ENCODE results near the gene TFEB. TPM values are rescaled to one million over a fixed set of nuclear protein-coding genes. Genes with fewer than 3 reads are reported as not detected.

TFEB gene
- total RNA-seq, 2 donors from 2014 or later, result 4.9 to 10.1 TPM

GRCh38 chr6:41724586-41725501 is 10.6 kb downstream of the TFEB start:
- H3K4me3 ChIP-seq, result no peak overlapping the region
- H3K36me3 ChIP-seq (replicated peaks in 1 of 2; ENCODE audit: insufficient read depth in 1 of 2, low read depth in 2 of 2), result no peaks in the 10 kb centered on the region
- DNase-seq (no peak), ATAC-seq (no peak)
- TF ChIP-seq POLR2A (IDR thresholded peaks at IDR 0.05), result no peak
- TF ChIP-seq, protein P1, sequence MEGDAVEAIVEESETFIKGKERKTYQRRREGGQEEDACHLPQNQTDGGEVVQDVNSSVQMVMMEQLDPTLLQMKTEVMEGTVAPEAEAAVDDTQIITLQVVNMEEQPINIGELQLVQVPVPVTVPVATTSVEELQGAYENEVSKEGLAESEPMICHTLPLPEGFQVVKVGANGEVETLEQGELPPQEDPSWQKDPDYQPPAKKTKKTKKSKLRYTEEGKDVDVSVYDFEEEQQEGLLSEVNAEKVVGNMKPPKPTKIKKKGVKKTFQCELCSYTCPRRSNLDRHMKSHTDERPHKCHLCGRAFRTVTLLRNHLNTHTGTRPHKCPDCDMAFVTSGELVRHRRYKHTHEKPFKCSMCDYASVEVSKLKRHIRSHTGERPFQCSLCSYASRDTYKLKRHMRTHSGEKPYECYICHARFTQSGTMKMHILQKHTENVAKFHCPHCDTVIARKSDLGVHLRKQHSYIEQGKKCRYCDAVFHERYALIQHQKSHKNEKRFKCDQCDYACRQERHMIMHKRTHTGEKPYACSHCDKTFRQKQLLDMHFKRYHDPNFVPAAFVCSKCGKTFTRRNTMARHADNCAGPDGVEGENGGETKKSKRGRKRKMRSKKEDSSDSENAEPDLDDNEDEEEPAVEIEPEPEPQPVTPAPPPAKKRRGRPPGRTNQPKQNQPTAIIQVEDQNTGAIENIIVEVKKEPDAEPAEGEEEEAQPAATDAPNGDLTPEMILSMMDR (IDR thresholded peaks at IDR 0.05), result no peak
- H3K9me3 ChIP-seq, result no peaks in the 10 kb centered on the region
- intact Hi-C loops (cut with DNase I), result no loop called here
- peak overlapping the region in 1 of 4 donors; percentile 63 for H3K27ac ChIP-seq
- peaks cover 32% of the 10 kb centered on the region for H3K4me1 ChIP-seq
- no peaks in the 10 kb centered on the region for H3K27me3 ChIP-seq
- 50 to 64% methylated on average over 8 to 12 of the region's 13 CpGs for WGBS, 2 donors

GRCh38 chr6:41724228-41724580 is 11.2 kb downstream of the TFEB start:
- H3K27me3 ChIP-seq, result no peaks in the 10 kb centered on the region
- no peak for TF ChIP-seq POLR2A (IDR thresholded peaks at IDR 0.05)
- TF ChIP-seq, protein P1 (IDR thresholded peaks at IDR 0.05), result no peak
- intact Hi-C loops (cut with DNase I), result no loop called here
- ATAC-seq (no peak), DNase-seq (no peak)
- H3K27ac ChIP-seq, result peak overlapping the region in 2 of 4 donors; percentile 27 to 63
- H3K9me3 ChIP-seq, result no peaks in the 10 kb centered on the region
- 81 to 85% methylated on average over 7 of the region's 7 CpGs for WGBS, 2 donors
- peaks cover 32% of the 10 kb centered on the region for H3K4me1 ChIP-seq
- no peak overlapping the region for H3K4me3 ChIP-seq
- H3K36me3 ChIP-seq (replicated peaks in 1 of 2; ENCODE audit: insufficient read depth in 1 of 2, low read depth in 2 of 2), result no peaks in the 10 kb centered on the region

DNA sequence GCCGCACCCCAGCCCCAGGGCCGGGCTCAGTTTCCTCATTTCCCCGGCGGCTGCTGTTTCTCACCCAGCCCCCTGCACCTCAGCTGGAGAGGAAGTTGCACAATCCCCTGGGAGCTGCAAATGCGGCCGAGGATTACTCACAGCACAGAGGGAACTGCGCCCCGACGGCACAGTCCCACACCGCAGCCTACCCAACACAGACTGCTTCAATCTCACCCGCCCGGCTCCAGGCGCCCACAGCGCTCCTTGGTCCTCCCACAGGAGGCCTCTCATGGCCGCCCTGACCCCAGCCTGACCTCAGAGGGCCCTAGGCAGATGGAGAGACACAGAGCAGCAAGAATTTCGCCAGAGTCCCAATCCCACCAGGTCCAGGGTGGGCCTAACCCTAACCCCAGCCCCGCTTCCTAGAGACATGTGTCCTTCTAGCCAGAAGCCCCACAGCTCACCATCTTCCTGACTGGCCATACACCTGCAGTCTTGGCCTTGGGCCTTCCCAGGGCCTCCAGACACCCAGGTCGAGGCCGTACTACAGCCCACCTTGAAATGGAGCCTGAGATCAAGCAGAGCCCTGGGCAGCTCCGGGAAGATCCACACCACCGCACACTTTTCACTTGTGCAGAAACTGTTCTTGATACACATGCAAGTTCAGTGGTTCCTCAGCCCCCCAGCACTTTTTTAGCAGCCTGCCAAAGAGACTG is 11.7 kb downstream of the TFEB start:
- H3K27ac ChIP-seq, result peak overlapping the region in 2 of 4 donors; percentile 27 to 63
- ATAC-seq (peak; percentile 70), DNase-seq (peak; percentile 44 to 84 (median 50))
- TF ChIP-seq, protein P1 (IDR thresholded peaks at IDR 0.05), result no peak
- peak in 1 of 3 donors; percentile 25 for TF ChIP-seq POLR2A (IDR thresholded peaks at IDR 0.05)
- H3K36me3 ChIP-seq (replicated peaks in 1 of 2; ENCODE audit: insufficient read depth in 1 of 2, low read depth in 2 of 2), result no peaks in the 10 kb centered on the region
- H3K4me3 ChIP-seq, result no peak overlapping the region
- intact Hi-C loops (cut with DNase I), result no loop called here
- peaks cover 32% of the 10 kb centered on the region for H3K4me1 ChIP-seq
- 72 to 79% methylated on average over 19 to 21 of the region's 21 CpGs for WGBS, 2 donors
- H3K9me3 ChIP-seq, result no peaks in the 10 kb centered on the region
- H3K27me3 ChIP-seq, result no peaks in the 10 kb centered on the region

DNA sequence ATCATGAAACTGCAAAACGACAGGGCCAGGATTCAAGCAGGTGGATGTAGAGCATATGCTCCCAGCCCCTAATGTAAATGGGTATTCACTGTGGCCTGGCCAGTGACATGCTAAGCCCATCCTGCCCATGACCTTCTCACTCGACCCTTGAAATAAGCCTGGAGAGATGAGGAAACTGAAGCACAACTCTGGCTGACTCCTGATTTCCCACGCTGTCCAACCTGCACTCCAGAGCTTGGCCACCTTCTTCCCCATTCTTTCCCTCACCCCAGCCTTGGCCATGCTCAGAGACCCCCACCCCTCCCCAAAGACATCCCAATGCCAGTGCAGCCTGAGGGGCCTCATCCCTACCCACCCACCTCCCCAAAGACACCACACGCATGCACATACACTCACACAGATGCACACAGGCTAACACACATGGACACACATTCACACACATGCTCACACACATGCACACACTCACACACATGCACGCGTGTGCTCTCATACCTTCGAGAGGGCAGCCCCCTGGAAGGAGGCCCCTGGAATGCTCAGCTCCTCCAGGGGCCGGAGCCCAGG is 12.4 kb downstream of the TFEB start:
- peak overlapping the region in 2 of 4 donors; percentile 27 to 63 for H3K27ac ChIP-seq
- H3K27me3 ChIP-seq, result no peaks in the 10 kb centered on the region
- H3K36me3 ChIP-seq (replicated peaks in 1 of 2; ENCODE audit: insufficient read depth in 1 of 2, low read depth in 2 of 2), result no peaks in the 10 kb centered on the region
- no peaks in the 10 kb centered on the region for H3K9me3 ChIP-seq
- 65 to 71% methylated on average over 8 of the region's 8 CpGs for WGBS, 2 donors
- ATAC-seq (no peak), DNase-seq (no peak)
- H3K4me1 ChIP-seq, result peaks cover 29% of the 10 kb centered on the region
- no peak overlapping the region for H3K4me3 ChIP-seq
- intact Hi-C loops (cut with DNase I), result no loop called here
- TF ChIP-seq, protein P1 (IDR thresholded peaks at IDR 0.05), result no peak
- TF ChIP-seq POLR2A (IDR thresholded peaks at IDR 0.05), result no peak
